GM12872 (cell line): Measurements from ENCODE around the gene FRMPD1.

Experiments
- CTCF ChIP-seq: IDR thresholded peaks from 3 replicates; pipeline ENCODE4 v1.5.1; 2011; ENCODE audit warnings: low read depth, mild to moderate bottlenecking, low read length, moderate library complexity; ENCODE audit not compliant: insufficient read depth

Gene FRMPD1

GRCh38 chr9:37790096-37790495, 139.3 kb downstream of the FRMPD1 start:
- TF ChIP-seq CTCF, result no peak

- no peak for TF ChIP-seq CTCF
Measured at GRCh38 chr9:37792122-37792521, 141.4 kb downstream of the FRMPD1 start.

- no peak for TF ChIP-seq CTCF
Measured at GRCh38 chr9:37796232-37796631, 145.5 kb downstream of the FRMPD1 start.
